Measurements from ENCODE around the gene MEAK7.

Gene MEAK7

DNA sequence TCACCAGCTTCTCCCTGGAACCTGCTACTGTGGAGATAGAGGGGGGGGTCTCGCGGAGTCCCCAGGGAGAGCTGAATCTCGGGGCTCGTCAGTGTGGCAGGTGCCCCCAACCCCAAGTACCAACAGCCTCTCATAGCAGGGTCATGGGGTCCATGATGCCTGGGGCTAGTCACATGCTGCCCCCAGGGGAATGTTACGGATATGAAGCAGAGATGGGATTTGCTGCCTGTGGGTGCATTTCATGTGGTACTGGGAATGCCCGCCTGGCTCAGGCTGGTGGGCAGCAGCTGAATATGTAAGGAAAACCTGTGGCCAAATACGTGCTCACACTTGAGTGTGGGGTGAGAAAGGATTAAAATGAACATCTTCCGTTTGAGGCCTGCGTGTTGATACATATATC, 49.4 kb downstream of the MEAK7 start:
- no peak for TF ChIP-seq GATA1 (IDR thresholded peaks at IDR 0.05; ENCODE audit: low read depth, low read length)
- no peak for TF ChIP-seq POLR2A (IDR thresholded peaks at IDR 0.05; ENCODE audit: low read length)
- DNase-seq = no peak
